ENCODE results near the gene PARVB.
"Not testable (repeated sequence)": the region's sequence is repeated elsewhere in the genome, so short reads cannot be mapped to it uniquely, and the experiment has no call there.

Gene PARVB

DNA sequence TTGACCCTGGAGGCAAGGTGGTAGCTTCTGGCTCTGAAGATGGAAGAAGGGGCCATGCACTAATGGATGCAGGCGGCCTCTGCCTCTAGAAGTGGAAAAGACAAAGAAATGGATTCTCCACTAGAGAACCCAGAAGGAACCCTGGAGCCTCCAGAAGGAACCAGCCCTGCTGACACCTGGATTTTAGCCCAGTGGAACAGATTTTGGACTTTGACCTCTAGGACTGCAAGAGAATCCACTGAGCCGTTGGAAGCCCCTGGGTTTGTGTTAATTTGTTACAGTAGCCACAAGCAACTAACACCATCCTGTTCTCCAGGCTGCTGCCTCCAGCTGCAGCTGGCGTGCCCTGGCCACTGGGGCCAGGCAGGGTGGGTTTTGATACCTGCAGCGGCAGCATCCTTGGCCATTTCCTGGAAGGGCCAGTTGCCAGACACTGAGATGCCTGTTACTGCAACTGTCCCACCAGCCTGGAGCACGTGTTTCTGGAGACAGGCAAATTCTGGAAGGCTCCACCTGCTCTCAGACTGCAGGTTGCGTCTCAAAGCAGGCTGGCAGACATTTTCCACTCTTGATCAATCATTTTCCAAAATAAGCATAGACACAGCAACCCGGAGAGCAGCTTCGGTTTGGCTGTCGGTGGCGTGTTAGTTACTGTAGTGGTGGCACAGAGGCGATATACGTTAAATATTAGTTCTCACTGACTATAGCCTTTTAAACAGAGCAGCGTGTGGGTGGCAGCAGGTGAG lies 79.8 kb downstream of the PARVB start:
- H3K27me3 ChIP-seq (ENCODE audit: control insufficient read depth in 2 of 2, insufficient read depth in 2 of 2, low read length in 2 of 2): no peaks in the 10 kb centered on the region
- H3K9me3 ChIP-seq (ENCODE audit: control insufficient read depth in 2 of 2, low read length in 2 of 2): no peaks in the 10 kb centered on the region
- H3K4me1 ChIP-seq (ENCODE audit: control insufficient read depth in 2 of 2, insufficient read depth in 2 of 2, low read length in 2 of 2): no peaks in the 10 kb centered on the region
- H3K4me3 ChIP-seq (ENCODE audit: low read length in 2 of 2): no peak overlapping the region
- H3K27ac ChIP-seq (ENCODE audit: low read depth in 2 of 2, low read length in 2 of 2): no peak overlapping the region
- no peak overlapping the region for H3K9ac ChIP-seq (ENCODE audit: low read depth in 1 of 2, low read length in 2 of 2)
- no peaks in the 10 kb centered on the region for H3K36me3 ChIP-seq (ENCODE audit: control insufficient read depth in 2 of 2, insufficient read depth in 2 of 2, low read length in 2 of 2)

DNA sequence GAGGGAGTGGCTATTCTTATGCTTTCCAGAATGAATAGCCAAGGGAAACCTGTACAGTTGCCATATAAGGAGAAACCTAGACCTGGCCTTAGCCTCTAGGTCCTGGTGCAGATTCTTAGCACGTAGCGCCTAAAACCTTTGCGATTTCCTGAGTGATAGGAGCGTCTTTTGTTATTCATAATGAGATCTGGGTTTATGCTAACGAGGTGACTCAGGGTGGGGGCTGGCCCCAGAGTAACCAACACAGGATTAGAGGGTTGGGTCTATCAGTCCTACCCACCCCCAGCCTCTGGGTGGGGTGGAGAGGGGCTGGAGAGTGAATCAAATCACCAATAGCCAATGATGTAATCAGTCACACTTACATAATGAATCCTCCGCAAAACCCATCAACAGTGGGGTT lies 83.2 kb downstream of the PARVB start:
- Histone ChIP-seq H3K27me3 (ENCODE audit: control insufficient read depth in 2 of 2, insufficient read depth in 2 of 2, low read length in 2 of 2) (no peaks in the 10 kb centered on the region), H3K4me3 (ENCODE audit: low read length in 2 of 2) (no peak overlapping the region), H3K27ac (ENCODE audit: low read depth in 2 of 2, low read length in 2 of 2) (no peak overlapping the region), H3K4me1 (ENCODE audit: control insufficient read depth in 2 of 2, insufficient read depth in 2 of 2, low read length in 2 of 2) (no peaks in the 10 kb centered on the region), H3K9ac (ENCODE audit: low read depth in 1 of 2, low read length in 2 of 2) (no peak overlapping the region), H3K9me3 (ENCODE audit: control insufficient read depth in 2 of 2, low read length in 2 of 2) (no peaks in the 10 kb centered on the region), H3K36me3 (ENCODE audit: control insufficient read depth in 2 of 2, insufficient read depth in 2 of 2, low read length in 2 of 2) (no peaks in the 10 kb centered on the region)

DNA sequence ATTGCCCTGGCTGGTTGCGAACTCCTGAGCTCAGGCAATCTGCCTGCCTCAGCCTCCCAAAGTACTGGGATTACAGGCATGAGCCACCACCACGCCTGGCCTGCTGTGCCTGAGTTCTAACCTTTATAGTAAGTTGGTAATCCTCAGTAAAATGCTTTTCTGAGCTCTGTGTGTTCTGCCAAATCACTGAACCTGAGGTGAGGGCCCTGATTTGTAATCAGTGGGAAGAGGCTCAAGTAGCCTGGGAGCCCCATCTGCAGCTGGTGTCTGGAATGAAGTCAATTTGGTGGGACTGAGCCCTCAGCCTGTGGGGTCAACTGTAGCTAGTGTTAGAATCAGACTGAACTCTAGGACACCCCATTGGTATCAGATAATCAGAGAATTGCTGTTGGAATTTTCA lies 84.0 kb downstream of the PARVB start:
- no peaks in the 10 kb centered on the region for H3K4me1 ChIP-seq (ENCODE audit: control insufficient read depth in 2 of 2, insufficient read depth in 2 of 2, low read length in 2 of 2)
- H3K9ac ChIP-seq (ENCODE audit: low read depth in 1 of 2, low read length in 2 of 2): no peak overlapping the region
- no peak overlapping the region for H3K27ac ChIP-seq (ENCODE audit: low read depth in 2 of 2, low read length in 2 of 2)
- no peak overlapping the region for H3K4me3 ChIP-seq (ENCODE audit: low read length in 2 of 2)
- no peaks in the 10 kb centered on the region for H3K36me3 ChIP-seq (ENCODE audit: control insufficient read depth in 2 of 2, insufficient read depth in 2 of 2, low read length in 2 of 2)
- H3K9me3 ChIP-seq (ENCODE audit: control insufficient read depth in 2 of 2, low read length in 2 of 2): no peaks in the 10 kb centered on the region
- H3K27me3 ChIP-seq (ENCODE audit: control insufficient read depth in 2 of 2, insufficient read depth in 2 of 2, low read length in 2 of 2): no peaks in the 10 kb centered on the region

DNA sequence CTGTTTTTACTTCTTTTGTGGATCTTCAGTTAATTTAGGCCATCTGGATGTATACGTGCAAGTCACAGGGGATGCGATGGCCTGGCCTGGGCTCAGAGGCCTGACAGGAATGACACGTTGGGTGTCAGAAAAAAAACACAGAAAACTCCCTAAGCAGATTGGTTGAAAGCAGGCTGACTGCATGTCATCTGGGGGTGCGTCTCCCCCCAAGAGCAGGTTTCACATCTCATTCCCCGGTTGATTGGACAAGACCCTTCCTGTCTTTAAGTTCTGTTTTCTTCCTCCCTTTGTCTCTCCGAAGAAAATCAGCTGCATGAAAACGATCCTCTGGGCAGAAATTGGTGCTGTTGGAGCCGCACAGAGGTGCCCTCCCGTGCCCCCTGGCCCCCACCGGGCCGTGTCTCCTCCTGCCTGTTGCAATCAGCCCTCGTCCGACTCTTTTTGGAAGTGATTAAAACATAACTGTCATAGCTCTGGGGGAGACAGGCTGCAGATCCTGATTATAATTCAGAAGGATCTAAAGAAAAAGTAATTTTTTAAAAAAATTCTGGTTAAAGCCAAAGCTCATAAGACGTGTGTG lies 84.8 kb downstream of the PARVB start:
- no peaks in the 10 kb centered on the region for H3K4me1 ChIP-seq (ENCODE audit: control insufficient read depth in 2 of 2, insufficient read depth in 2 of 2, low read length in 2 of 2)
- no peak overlapping the region for H3K27ac ChIP-seq (ENCODE audit: low read depth in 2 of 2, low read length in 2 of 2)
- no peaks in the 10 kb centered on the region for H3K9me3 ChIP-seq (ENCODE audit: control insufficient read depth in 2 of 2, low read length in 2 of 2)
- H3K9ac ChIP-seq (ENCODE audit: low read depth in 1 of 2, low read length in 2 of 2): no peak overlapping the region
- H3K36me3 ChIP-seq (ENCODE audit: control insufficient read depth in 2 of 2, insufficient read depth in 2 of 2, low read length in 2 of 2): no peaks in the 10 kb centered on the region
- H3K27me3 ChIP-seq (ENCODE audit: control insufficient read depth in 2 of 2, insufficient read depth in 2 of 2, low read length in 2 of 2): no peaks in the 10 kb centered on the region
- no peak overlapping the region for H3K4me3 ChIP-seq (ENCODE audit: low read length in 2 of 2)

DNA sequence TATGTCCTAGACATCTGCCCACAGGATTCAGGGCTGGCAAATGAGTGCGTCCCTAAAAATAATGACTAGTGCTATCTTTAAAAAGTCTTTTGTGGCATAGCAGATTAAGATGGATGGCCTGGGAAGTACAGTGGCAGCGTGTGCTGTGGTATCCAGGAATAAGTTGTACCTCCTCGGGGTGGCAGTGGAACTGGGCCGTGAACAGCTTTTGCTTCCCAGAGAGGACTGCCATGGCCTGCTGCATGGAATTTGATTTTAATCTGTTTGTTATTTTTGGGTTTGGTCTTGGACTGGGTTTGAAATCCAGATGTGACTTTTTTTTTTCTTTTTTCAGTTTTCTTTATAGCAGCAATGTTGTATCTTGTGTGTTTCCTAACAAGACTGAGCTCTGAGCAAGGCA lies 85.3 kb downstream of the PARVB start:
- Histone ChIP-seq H3K4me3 (ENCODE audit: low read length in 2 of 2) (no peak overlapping the region), H3K36me3 (ENCODE audit: control insufficient read depth in 2 of 2, insufficient read depth in 2 of 2, low read length in 2 of 2) (no peaks in the 10 kb centered on the region), H3K9me3 (ENCODE audit: control insufficient read depth in 2 of 2, low read length in 2 of 2) (no peaks in the 10 kb centered on the region), H3K4me1 (ENCODE audit: control insufficient read depth in 2 of 2, insufficient read depth in 2 of 2, low read length in 2 of 2) (no peaks in the 10 kb centered on the region), H3K27ac (ENCODE audit: low read depth in 2 of 2, low read length in 2 of 2) (no peak overlapping the region), H3K9ac (ENCODE audit: low read depth in 1 of 2, low read length in 2 of 2) (no peak overlapping the region), H3K27me3 (ENCODE audit: control insufficient read depth in 2 of 2, insufficient read depth in 2 of 2, low read length in 2 of 2) (no peaks in the 10 kb centered on the region)

DNA sequence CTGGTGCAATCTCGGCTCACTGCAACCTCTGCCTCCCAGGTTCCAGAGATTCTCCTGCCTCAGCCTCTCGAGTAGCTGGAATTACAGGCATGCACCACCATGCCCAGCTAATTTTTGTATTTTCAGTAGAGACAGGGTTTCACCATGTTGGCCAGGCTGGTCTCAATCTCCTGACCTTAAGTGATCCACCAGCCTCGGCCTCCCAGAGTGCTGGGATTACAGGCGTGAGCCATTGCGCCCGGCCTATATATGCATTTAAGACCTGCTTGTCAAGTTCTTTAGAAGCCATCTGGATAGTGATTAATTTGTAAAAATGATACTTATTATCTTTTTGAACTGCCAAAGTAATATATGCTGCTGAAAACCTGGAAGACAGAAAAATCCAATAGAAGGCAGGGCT lies 86.6 kb downstream of the PARVB start:
- not testable (repeated sequence) for H3K9me3 ChIP-seq (ENCODE audit: control insufficient read depth in 2 of 2, low read length in 2 of 2); H3K4me1 ChIP-seq (ENCODE audit: control insufficient read depth in 2 of 2, insufficient read depth in 2 of 2, low read length in 2 of 2); H3K4me3 ChIP-seq (ENCODE audit: low read length in 2 of 2); H3K9ac ChIP-seq (ENCODE audit: low read depth in 1 of 2, low read length in 2 of 2); H3K27me3 ChIP-seq (ENCODE audit: control insufficient read depth in 2 of 2, insufficient read depth in 2 of 2, low read length in 2 of 2); H3K27ac ChIP-seq (ENCODE audit: low read depth in 2 of 2, low read length in 2 of 2); H3K36me3 ChIP-seq (ENCODE audit: control insufficient read depth in 2 of 2, insufficient read depth in 2 of 2, low read length in 2 of 2)

DNA sequence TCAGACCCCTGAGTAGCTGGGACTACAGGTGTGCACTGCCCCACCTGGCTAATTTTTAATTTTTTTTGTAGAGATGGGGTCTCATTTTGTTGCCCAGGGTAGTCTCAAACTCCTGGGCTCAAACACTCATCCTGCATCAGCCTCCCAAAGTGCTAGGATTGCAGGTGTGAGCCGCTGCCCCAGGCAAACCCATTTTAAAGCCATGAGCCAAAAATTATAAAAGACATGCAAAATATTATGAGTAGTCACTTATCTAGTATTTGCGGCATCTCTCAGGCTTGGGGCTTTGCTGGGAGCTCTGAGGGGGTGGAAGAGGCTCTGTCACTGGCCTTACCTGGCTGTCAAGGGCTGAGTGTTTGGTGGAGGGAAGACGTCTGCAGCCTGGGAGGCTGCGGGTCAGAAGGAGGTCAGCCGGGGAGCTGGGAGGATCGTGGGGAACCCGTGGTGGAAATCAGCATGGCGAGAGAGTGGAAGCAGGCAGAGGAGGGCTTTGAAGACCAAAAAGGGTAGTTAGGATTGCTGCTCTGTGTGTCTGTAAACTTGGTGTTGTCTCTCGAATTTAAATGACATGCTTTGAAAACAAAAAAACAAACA lies 87.6 kb downstream of the PARVB start:
- Histone ChIP-seq H3K4me1 (ENCODE audit: control insufficient read depth in 2 of 2, insufficient read depth in 2 of 2, low read length in 2 of 2) (no peaks in the 10 kb centered on the region), H3K9ac (ENCODE audit: low read depth in 1 of 2, low read length in 2 of 2) (no peak overlapping the region), H3K4me3 (ENCODE audit: low read length in 2 of 2) (no peak overlapping the region), H3K36me3 (ENCODE audit: control insufficient read depth in 2 of 2, insufficient read depth in 2 of 2, low read length in 2 of 2) (no peaks in the 10 kb centered on the region), H3K9me3 (ENCODE audit: control insufficient read depth in 2 of 2, low read length in 2 of 2) (no peaks in the 10 kb centered on the region), H3K27ac (ENCODE audit: low read depth in 2 of 2, low read length in 2 of 2) (no peak overlapping the region), H3K27me3 (ENCODE audit: control insufficient read depth in 2 of 2, insufficient read depth in 2 of 2, low read length in 2 of 2) (no peaks in the 10 kb centered on the region)

DNA sequence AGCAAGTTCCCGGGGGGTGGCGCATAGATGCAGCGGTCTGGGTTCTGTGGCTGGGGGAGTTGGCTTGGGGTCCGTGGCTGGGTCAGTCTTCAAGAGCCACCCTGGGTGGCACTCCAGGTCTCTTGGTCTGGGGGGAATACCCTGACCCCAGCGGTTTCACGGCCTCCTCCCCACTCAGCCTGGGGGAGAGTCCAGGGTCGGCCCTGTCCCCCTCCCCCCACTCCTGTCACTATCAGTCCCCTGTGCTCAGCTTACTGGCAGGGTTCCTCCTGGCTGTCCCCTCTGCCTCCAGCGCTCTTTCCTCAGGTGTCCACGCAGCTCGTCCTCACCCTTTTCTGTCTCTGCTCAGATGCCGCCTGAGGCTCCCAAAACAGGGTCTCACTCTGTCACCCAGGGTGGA lies 88.1 kb downstream of the PARVB start:
- no peaks in the 10 kb centered on the region for H3K36me3 ChIP-seq (ENCODE audit: control insufficient read depth in 2 of 2, insufficient read depth in 2 of 2, low read length in 2 of 2)
- no peaks in the 10 kb centered on the region for H3K9me3 ChIP-seq (ENCODE audit: control insufficient read depth in 2 of 2, low read length in 2 of 2)
- no peak overlapping the region for H3K9ac ChIP-seq (ENCODE audit: low read depth in 1 of 2, low read length in 2 of 2)
- H3K27me3 ChIP-seq (ENCODE audit: control insufficient read depth in 2 of 2, insufficient read depth in 2 of 2, low read length in 2 of 2): no peaks in the 10 kb centered on the region
- no peak overlapping the region for H3K4me3 ChIP-seq (ENCODE audit: low read length in 2 of 2)
- H3K27ac ChIP-seq (ENCODE audit: low read depth in 2 of 2, low read length in 2 of 2): no peak overlapping the region
- H3K4me1 ChIP-seq (ENCODE audit: control insufficient read depth in 2 of 2, insufficient read depth in 2 of 2, low read length in 2 of 2): no peaks in the 10 kb centered on the region

DNA sequence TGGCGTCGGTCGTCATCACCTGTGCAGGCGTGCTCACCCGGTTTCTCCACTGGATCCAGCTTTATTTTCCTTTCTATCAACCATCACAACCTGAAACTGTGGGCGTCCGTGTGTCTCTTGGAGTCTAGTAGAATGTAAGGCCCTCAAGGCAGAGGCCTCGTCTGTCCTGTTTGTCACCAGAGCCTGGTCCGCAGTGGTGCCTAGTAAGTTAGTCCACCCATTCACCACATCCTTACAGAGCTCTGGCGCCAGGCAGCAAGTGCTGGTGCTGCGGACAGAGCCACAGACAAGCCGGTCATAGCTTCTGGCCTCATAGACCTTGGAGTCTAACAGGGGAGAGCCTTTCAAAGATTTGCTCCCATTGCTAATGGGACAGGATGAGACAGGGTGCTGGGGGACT lies 92.2 kb downstream of the PARVB start:
- Histone ChIP-seq H3K27ac (ENCODE audit: low read depth in 2 of 2, low read length in 2 of 2) (no peak overlapping the region), H3K36me3 (ENCODE audit: control insufficient read depth in 2 of 2, insufficient read depth in 2 of 2, low read length in 2 of 2) (no peaks in the 10 kb centered on the region), H3K4me3 (ENCODE audit: low read length in 2 of 2) (no peak overlapping the region), H3K4me1 (ENCODE audit: control insufficient read depth in 2 of 2, insufficient read depth in 2 of 2, low read length in 2 of 2) (no peaks in the 10 kb centered on the region), H3K27me3 (ENCODE audit: control insufficient read depth in 2 of 2, insufficient read depth in 2 of 2, low read length in 2 of 2) (no peaks in the 10 kb centered on the region), H3K9ac (ENCODE audit: low read depth in 1 of 2, low read length in 2 of 2) (no peak overlapping the region), H3K9me3 (ENCODE audit: control insufficient read depth in 2 of 2, low read length in 2 of 2) (no peaks in the 10 kb centered on the region)

DNA sequence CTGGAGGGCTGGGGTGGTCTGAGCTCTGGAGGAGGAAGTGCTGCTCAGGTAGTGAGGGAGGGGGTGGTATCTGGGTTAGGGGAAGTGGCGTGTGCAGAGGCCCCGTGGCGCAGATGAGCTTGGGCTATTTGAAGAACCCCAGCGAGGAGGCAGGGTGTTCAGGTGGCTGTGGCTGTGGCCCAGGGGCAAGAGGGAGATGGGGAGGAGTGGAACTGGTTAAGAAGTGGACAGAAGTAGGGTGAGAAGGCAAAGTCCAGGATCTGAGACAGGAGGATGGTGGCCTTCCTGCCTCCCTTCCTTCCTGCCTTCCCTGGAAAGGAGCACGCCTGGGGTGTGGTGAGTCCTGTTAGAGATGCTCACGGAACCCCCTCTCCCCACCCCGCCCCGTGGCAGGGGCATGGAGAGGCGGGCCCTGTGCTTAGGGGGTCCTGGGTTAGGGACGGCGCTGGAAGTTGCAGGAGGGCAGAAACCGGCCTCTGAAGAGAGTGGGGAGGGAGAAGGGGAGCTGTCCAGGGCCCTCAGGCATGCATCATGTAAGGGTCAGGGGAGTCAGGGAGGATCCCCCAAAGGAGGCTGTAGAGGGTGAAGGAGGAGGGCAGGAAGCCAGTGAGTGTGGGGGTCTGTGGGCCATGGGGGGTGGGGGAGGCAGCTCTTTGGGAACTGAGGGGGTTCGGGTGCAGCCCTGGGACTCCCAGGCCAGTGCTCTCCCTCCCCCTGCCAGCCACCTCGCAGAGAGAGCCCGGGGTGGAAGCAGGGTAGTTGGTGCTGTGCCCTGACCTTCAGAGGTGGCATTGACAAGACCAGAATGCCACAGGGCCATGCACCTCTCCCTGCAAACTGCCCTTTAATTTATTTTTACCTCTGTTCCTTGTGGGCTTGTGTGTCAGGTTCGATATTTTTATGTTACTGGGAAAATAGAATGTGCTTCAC lies 92.9 kb downstream of the PARVB start:
- Histone ChIP-seq H3K27ac (ENCODE audit: low read depth in 2 of 2, low read length in 2 of 2) (no peak overlapping the region), H3K27me3 (ENCODE audit: control insufficient read depth in 2 of 2, insufficient read depth in 2 of 2, low read length in 2 of 2) (no peaks in the 10 kb centered on the region), H3K4me3 (ENCODE audit: low read length in 2 of 2) (no peak overlapping the region), H3K9ac (ENCODE audit: low read depth in 1 of 2, low read length in 2 of 2) (no peak overlapping the region), H3K4me1 (ENCODE audit: control insufficient read depth in 2 of 2, insufficient read depth in 2 of 2, low read length in 2 of 2) (no peaks in the 10 kb centered on the region), H3K9me3 (ENCODE audit: control insufficient read depth in 2 of 2, low read length in 2 of 2) (no peaks in the 10 kb centered on the region), H3K36me3 (ENCODE audit: control insufficient read depth in 2 of 2, insufficient read depth in 2 of 2, low read length in 2 of 2) (no peaks in the 10 kb centered on the region)

Data from mucosa of rectum (tissue), 2 donors.